GM21723 (cell line): ENCODE data around the gene SEPTIN10.
"Not testable (repeated sequence)": the region's sequence is repeated elsewhere in the genome, so short reads cannot be mapped to it uniquely, and the experiment has no call there.

Experiments used
- ATAC-seq: cut with Tn5 transposase; IDR thresholded peaks from one replicate; pipeline ENCODE4 v1.9.1; 2021; ENCODE audit warnings: mild to moderate bottlenecking, moderate library complexity; ENCODE audit not compliant: unreplicated experiment

SEPTIN10 gene

GRCh38 chr2:109635426-109636304 is 21.9 kb upstream of the SEPTIN10 start:
- no peak for ATAC-seq

DNA sequence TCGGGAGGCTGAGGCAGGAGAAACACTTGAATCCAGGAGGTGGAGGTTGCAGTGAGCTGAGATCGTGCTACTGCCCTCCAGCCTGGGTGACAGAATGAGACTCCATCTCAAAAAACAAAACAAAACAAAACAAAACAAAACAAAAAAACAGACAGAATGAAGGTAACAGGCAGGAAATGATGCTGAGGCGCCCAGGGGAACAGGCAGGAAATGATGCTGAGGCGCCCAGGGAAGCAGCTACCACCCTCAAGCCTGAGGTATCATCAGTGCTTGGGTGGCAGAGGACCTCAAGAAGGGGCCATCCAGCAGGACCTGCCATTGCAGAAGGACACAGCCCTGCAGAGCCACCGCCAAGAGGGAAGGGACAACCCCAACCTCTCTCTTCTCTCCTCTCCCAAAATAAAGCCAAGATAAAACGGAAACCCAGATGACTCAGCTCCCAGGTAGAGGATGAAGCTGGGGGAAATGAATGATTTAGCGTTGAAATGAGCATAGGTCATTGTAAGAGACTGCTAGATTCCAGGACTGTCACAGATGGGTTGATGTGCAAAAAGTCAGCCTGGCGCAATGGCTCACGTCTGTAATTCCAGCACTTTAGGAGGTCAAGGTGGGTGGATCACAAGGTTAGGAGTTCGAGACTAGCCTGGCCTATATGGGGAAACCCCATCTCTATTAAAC is 19.7 kb upstream of the SEPTIN10 start:
- no peak for ATAC-seq

- no peak for ATAC-seq
Measured at GRCh38 chr2:109632158-109632789, 18.5 kb upstream of the SEPTIN10 start.

- ATAC-seq: no peak
Measured at GRCh38 chr2:109631741-109632140, 18.0 kb upstream of the SEPTIN10 start.

- ATAC-seq: no peak
Measured at GRCh38 chr2:109630441-109631430, 17.0 kb upstream of the SEPTIN10 start.

DNA sequence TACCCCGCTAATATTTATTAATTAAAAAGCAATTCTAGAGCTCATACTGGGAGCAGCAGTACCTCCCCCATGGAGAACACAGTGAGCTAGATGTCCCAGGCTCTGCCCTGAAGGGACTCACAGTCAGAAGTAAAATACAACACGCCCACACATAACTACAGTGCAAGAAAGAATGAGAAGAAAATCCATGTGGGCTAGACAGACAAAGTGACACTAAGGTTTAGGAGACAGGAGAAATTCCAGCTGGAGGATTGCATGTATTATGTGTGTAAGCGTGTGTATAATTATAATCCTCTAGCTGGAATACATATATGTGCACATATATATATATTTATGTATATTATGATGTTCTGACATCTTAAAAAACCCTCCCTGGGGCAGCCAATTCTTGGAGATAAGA is 16.1 kb upstream of the SEPTIN10 start:
- ATAC-seq: no peak

DNA sequence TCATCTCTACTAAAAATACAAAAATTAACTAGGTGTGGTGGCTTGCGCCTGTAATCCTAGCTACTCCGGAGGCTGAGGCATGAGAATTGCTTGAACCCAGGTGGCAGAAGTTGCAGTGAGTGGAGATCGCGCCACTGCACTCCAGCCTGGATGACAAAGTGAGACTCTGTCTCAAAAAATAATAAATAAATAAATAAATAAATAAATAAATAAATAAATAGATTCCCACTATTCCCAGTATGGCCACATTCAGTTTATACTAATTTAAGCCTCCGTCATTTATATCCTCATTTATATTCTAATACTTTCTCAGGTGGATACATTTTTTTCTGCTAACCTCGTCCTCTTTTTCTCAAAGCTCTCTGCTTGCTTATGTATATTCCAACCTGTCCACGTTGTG is 14.6 kb upstream of the SEPTIN10 start:
- ATAC-seq: not testable (repeated sequence)

DNA sequence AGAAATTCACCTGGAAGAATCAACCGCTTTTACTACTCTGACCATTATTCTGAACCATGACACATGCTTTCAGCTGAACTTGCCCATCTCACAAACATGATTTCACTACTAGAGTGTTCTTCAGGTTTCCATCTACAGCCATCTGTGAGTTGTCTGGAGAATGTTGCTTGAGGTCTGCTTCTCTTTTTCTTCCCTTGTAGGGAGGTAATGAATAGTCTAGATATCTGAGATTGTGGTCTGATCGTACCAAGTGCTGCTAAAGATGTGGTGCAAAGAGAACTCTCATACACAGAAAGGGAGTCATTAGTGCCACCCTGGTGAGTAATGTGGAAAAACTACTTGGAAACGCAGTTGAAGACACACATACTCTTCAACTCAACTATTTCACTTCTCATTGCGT is 10.6 kb upstream of the SEPTIN10 start:
- ATAC-seq: no peak

- no peak for ATAC-seq
Measured at GRCh38 chr2:109623923-109624322, 10.2 kb upstream of the SEPTIN10 start.

GRCh38 chr2:109623297-109623696 is 9.5 kb upstream of the SEPTIN10 start:
- no peak for ATAC-seq

DNA sequence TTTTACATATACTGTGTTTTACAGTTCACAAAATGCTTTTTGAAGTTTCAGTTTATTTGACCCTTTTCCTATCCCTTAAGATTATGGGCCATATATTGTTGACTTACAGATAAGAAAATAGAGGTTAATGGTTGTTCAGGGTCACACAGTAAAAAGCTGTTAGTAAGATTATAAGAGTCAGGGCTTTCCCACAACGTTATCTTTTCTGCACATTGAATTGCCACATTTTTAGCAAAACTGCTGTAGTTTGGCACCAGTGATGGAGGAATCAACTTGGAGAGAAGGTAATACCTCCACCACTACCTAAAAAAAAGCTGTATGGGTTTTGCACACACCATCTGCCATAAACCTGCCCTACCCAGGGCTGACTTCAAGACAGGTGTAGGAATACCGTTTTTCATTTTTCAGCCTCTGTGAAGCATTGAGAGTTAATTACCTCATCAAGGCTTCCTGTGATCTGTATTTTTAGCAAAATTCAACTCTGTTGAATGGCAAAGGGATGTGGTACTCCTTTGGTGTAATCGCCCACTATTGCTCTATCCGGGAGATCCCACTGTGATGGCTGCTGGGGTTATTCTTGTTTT is 5.4 kb upstream of the SEPTIN10 start:
- no peak for ATAC-seq

GRCh38 chr2:109616184-109616583 is 2.4 kb upstream of the SEPTIN10 start:
- no peak for ATAC-seq

DNA sequence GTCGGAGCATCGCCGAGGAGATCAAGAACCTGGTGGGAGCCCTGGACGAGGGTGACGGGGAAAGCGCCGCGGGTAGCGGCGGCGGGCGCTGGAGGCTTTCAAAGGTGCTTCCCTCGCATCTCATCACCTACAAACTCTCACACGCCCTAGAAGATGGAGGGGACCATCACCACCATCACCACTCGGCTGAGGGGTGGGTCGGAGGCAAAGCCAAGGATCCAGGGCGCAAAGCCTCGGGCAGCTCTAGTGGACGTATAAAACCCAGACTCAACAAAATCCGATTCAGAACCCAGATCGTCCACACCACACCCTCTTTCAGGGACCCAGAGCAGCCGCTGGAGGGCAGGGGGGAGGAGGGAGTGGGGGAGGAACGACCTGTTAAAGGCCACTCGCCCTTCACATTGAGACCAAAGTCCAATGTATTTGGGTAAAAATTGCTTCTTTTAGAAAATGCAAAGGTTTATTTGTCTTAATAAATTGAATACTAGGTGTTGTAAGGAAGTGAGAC is 1.9 kb upstream of the SEPTIN10 start:
- ATAC-seq: no peak

DNA sequence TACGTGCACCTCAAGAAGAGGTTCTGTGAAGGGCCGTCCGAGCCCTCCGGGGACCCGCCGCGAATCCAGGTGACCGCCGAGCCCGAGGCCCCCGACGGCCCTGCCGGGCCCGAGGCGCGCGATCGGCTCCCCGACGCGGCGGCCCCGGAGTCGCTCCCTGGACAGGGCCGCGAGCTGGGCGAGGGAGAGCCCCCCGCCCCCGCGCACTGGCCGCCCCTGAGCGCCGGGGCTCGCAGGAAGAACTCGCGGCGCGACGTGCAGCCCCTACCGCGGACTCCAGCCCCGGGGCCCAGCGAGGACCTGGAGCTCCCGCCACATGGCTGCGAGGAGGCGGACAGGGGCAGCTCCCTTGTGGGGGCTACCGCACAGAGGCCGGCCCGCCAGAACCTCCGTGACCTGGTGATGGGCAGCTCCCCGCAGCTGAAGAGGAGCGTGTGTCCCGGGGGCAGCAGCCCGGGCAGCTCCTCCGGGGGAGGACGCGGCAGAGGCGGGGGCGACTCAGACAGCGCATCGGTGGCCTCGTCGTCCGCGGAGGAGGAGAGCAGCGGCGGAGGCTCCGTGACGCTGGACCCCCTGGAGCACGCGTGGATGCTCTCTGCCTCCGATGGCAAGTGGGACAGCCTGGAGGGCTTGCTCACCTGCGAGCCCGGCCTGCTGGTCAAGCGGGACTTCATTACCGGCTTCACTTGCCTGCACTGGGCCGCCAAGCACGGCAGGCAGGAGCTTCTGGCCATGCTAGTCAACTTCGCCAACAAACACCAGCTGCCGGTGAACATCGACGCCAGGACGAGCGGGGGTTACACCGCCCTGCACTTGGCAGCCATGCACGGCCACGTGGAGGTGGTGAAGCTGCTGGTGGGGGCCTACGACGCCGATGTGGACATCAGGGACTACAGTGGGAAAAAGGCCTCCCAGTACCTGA is 1.2 kb upstream of the SEPTIN10 start:
- ATAC-seq: no peak

DNA sequence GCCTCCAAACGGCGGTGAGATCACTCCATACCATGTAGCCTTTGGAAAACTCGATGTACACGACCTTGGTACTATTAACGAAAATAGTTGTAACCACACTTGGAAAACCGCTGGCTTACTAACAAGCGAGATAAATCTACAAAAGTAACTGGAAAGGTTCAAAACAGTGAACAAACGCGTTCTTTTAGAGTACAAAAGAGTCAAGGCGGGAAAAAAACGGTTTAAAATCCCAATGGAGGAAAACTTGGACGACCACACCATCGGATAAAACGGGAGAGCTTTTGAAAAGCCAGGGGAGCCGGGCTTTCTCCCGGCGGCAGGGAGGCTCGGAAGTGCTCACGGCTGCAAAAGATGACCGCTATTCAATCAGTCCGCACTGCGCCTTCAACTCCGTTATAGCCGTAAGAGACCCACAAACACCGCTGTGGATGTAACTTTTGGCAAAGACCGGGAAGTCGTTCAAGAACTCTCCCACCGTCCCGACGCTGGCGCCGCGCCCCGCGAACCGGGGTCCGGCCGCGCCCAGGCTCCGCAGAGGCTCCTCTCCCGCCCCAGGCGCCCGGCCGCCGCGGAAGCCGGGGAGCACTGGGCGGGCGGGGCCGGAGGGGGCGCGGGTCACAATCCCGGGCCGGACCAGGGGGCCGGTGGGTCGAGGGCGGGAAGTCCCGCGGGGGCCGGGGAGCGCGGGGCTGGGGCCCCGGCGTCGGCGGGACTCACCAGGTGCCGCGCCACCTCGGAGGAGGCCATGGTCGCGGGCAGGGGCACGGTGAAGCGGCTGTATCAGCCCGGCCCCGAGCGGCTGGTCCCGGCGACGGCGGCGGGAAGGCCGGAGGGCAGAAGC is 465 bp downstream of the SEPTIN10 start:
- ATAC-seq: peak; percentile 41

- no peak for ATAC-seq
Measured at GRCh38 chr2:109611467-109612095, 2.2 kb downstream of the SEPTIN10 start.

- no peak for ATAC-seq
Measured at GRCh38 chr2:109609352-109610024, 4.3 kb downstream of the SEPTIN10 start.
